OCI-LY7 (cell line): ENCODE measurements around the gene ACIN1.

Source experiments
- EZH2phosphoT487 ChIP-seq: fragments of 200-600 bp; sonication (generic); IDR thresholded peaks from 2 replicates; pipeline ENCODE4 v1.6.1; 2018; ENCODE audit warnings: low read depth, borderline replicate concordance, mild to moderate bottlenecking, mixed run types, antibody characterized with exemption, low read length, moderate library complexity, mixed read lengths
- TF ChIP-seq, protein P1 (sequence below): fragments of 200-600 bp; sonication (generic); conservative IDR thresholded peaks from 2 replicates; pipeline ENCODE4 v1.5.1; 2014; ENCODE audit warnings: mild to moderate bottlenecking, antibody characterized with exemption, low read length, moderate library complexity, mixed read lengths

DNA sequence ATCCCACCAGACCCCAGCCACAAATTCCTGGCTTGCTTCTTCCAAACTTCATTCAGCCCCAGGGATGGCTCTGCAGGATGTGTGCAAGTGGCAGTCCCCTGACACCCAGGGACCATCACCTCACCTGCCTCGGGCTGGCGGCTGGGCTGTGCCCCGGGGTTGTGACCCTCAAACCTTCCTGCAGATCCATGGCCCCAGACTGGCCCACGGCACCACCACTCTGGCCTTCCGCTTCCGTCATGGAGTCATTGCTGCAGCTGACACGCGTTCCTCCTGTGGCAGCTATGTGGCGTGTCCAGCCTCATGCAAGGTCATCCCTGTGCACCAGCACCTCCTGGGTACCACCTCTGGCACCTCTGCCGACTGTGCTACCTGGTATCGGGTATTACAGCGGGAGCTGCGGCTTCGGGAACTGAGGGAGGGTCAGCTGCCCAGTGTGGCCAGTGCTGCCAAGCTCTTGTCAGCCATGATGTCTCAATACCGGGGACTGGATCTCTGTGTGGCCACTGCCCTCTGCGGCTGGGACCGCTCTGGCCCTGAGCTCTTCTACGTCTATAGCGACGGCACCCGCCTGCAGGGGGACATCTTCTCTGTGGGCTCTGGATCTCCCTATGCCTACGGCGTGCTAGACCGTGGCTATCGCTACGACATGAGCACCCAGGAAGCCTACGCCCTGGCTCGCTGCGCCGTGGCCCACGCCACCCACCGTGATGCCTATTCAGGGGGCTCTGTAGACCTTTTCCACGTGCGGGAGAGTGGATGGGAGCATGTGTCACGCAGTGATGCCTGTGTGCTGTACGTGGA, 52.6 kb downstream of the ACIN1 start, which contains the start of gene PSMB11:
- TF ChIP-seq, protein P1, sequence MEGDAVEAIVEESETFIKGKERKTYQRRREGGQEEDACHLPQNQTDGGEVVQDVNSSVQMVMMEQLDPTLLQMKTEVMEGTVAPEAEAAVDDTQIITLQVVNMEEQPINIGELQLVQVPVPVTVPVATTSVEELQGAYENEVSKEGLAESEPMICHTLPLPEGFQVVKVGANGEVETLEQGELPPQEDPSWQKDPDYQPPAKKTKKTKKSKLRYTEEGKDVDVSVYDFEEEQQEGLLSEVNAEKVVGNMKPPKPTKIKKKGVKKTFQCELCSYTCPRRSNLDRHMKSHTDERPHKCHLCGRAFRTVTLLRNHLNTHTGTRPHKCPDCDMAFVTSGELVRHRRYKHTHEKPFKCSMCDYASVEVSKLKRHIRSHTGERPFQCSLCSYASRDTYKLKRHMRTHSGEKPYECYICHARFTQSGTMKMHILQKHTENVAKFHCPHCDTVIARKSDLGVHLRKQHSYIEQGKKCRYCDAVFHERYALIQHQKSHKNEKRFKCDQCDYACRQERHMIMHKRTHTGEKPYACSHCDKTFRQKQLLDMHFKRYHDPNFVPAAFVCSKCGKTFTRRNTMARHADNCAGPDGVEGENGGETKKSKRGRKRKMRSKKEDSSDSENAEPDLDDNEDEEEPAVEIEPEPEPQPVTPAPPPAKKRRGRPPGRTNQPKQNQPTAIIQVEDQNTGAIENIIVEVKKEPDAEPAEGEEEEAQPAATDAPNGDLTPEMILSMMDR: no peak
- no peak for TF ChIP-seq EZH2phosphoT487
